Mucosa of stomach (tissue), 1 donor: ENCODE results near the gene SLC16A4.
"Not testable (repeated sequence)": the region's sequence is repeated elsewhere in the genome, so short reads cannot be mapped to it uniquely, and the experiment has no call there.

ENCODE experiments used
- H3K27me3 ChIP-seq: one replicate; pipeline ENCODE4 v1.7.0; 2013; ENCODE audit warnings: mild to moderate bottlenecking, low read length; ENCODE audit not compliant: control insufficient read depth, insufficient read depth
- H3K36me3 ChIP-seq: one replicate; pipeline ENCODE4 v1.7.0; 2013; ENCODE audit warnings: low read length; ENCODE audit not compliant: control insufficient read depth, insufficient read depth
- H3K4me1 ChIP-seq: one replicate; pipeline ENCODE4 v1.7.0; 2013; ENCODE audit warnings: mild to moderate bottlenecking, low read length; ENCODE audit not compliant: control insufficient read depth, insufficient read depth
- H3K4me3 ChIP-seq: one replicate; pipeline ENCODE4 v1.7.0; 2013; ENCODE audit warnings: low read length
- H3K9ac ChIP-seq: one replicate; pipeline ENCODE4 v1.7.0; 2013; ENCODE audit warnings: mild to moderate bottlenecking, low read length, moderate library complexity
- H3K9me3 ChIP-seq: one replicate; pipeline ENCODE4 v1.7.0; 2013; ENCODE audit warnings: mild to moderate bottlenecking, low read length, moderate library complexity; ENCODE audit not compliant: control insufficient read depth
- donor health status: Pancreatic carcinoma.

Gene SLC16A4

DNA sequence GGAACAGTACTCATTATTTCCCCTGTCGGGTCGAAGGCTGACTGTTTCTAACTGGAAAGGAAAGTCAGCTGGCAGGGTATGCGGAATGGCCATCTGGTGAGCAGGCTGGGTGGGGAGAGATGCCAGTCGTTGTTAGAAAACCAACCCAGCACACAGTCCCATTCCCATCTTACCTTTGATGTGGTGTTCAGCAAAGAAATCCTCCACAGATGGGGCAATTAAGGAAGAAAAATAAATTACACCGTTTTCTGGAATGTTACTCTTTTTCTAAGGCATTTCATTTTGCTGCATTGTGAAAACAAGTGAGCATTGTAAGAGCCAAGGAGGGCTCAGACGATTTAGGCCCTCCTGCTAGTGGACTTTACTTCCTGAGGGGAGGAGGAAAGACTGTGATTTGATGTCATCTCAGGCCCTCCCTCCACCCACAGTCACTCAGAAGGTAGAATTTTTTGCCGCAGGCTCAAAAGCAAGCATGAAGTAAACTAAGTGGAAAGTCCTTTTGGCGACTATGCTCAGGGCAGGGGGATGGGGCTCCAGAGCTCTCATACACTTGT is at the start of gene SLC16A4:
Gene SLC16A4, minus strand, starts transcription at position 335 of the 554 bp plus-strand sequence. CDS start 1,703 bp downstream, outside the sequence.
- Histone ChIP-seq H3K36me3 (no peaks in the 10 kb centered on the region), H3K27me3 (no peaks in the 10 kb centered on the region), H3K4me3 (no peak within 1 kb of the TSS), H3K9ac (no peak within 1 kb of the TSS), H3K9me3 (no peaks in the 10 kb centered on the region), H3K4me1 (peaks cover 11% of the 10 kb centered on the region)

- H3K36me3 ChIP-seq, H3K9ac ChIP-seq, H3K4me3 ChIP-seq, H3K9me3 ChIP-seq: not testable (repeated sequence)
- H3K27me3 ChIP-seq: peaks cover 29% of the 10 kb centered on the region
- peaks cover 28% of the 10 kb centered on the region for H3K4me1 ChIP-seq
Measured at GRCh38 chr1:110439873-110440272, 49.0 kb upstream of the SLC16A4 start.

DNA sequence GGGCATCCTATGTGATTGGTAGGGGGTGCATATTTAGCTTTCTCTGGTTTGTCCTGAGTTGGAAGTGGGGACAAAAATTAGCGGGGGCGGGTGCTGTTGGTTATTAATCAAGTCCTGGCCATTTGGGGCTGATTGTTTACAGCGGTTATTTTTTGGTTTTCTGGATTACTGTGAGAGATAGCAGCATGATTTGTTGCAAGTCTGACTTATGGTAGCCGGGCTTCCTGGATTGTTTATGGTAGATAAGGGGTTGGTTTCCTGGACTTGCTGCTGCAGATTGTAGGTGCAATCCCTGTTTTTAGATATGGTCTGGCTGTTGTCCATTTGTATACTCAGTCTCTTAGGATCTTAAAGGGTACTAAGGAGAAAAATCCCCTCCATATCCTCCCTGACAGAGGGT is 48.1 kb upstream of the SLC16A4 start:
- peaks cover 28% of the 10 kb centered on the region for H3K4me1 ChIP-seq
- no peak overlapping the region for H3K4me3 ChIP-seq
- peaks cover 33% of the 10 kb centered on the region for H3K27me3 ChIP-seq
- no peaks in the 10 kb centered on the region for H3K36me3 ChIP-seq
- no peak overlapping the region for H3K9ac ChIP-seq
- no peaks in the 10 kb centered on the region for H3K9me3 ChIP-seq

- H3K9me3 ChIP-seq, H3K36me3 ChIP-seq, H3K9ac ChIP-seq, H3K4me3 ChIP-seq: not testable (repeated sequence)
- Histone ChIP-seq H3K4me1 (peaks cover 28% of the 10 kb centered on the region), H3K27me3 (peaks cover 38% of the 10 kb centered on the region)
Measured at GRCh38 chr1:110437645-110438299, 46.9 kb upstream of the SLC16A4 start.

DNA sequence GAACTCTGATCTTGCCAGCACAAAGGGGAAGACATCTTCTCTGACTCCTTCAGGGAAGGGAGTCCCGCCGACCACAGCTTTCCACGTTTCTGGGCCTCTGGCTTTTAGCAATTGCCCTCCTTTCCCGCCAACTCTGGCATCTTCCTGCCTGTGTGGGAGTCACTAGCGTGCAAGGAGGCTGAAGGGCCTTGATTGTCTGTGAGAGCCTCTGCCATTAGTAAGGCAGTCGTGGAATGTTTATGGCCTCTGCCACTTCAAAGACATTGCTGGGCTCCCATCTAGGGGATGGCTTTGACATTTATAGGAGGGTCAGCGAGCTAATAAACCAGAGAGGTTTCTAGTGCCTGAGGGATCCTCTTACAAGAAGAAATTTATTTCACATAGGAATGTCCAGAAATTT is 45.8 kb upstream of the SLC16A4 start:
- H3K27me3 ChIP-seq: peaks cover 40% of the 10 kb centered on the region
- H3K4me3 ChIP-seq: no peak overlapping the region
- no peak overlapping the region for H3K9ac ChIP-seq
- H3K36me3 ChIP-seq: no peaks in the 10 kb centered on the region
- peaks cover 20% of the 10 kb centered on the region for H3K4me1 ChIP-seq
- H3K9me3 ChIP-seq: no peaks in the 10 kb centered on the region

DNA sequence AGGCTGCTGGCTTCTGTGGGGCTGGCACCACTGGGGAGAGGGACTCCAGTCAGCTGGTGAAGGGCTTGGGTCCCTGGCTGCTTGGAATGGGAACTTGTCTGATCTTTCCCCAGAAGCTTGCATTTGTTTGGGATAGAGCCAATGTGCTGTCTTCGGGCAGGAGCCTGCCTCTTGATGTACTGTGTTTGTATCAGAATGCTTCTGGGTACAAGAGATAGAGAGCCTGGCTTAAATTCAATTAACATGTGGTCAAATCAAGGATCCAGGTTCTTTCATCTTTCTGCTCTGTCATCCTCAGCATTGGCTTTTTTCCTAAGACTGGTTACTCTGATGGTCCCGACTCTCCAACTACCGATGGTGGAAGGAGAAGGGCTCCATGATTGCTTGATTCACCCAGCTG is 44.1 kb upstream of the SLC16A4 start:
- peaks cover 6% of the 10 kb centered on the region for H3K4me1 ChIP-seq
- H3K36me3 ChIP-seq: no peaks in the 10 kb centered on the region
- H3K4me3 ChIP-seq: no peak overlapping the region
- no peak overlapping the region for H3K9ac ChIP-seq
- no peaks in the 10 kb centered on the region for H3K9me3 ChIP-seq
- H3K27me3 ChIP-seq: peaks cover 44% of the 10 kb centered on the region

DNA sequence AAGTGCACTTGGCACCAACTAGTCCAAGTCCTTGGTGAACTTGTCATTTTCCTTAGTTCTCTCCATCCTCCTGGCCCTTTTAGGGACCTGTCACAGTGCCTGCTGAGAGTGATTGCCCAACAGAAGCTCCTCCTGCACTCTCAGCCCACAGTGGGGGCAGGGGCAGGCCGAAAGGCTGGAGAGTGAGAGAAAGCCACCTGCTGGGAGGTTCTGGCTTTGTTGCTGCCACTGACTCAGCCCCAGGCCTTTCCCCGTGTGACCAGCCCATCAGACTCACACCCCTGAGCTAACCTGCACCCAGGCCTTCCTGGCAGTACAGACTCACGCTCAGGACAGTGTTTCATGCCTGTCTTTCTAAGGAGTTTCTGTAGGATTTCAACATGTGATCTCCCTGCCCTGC is 43.0 kb upstream of the SLC16A4 start:
- Histone ChIP-seq H3K36me3 (no peaks in the 10 kb centered on the region), H3K4me3 (no peak overlapping the region), H3K4me1 (peaks cover 3% of the 10 kb centered on the region), H3K27me3 (peaks cover 48% of the 10 kb centered on the region), H3K9me3 (no peaks in the 10 kb centered on the region), H3K9ac (no peak overlapping the region)

DNA sequence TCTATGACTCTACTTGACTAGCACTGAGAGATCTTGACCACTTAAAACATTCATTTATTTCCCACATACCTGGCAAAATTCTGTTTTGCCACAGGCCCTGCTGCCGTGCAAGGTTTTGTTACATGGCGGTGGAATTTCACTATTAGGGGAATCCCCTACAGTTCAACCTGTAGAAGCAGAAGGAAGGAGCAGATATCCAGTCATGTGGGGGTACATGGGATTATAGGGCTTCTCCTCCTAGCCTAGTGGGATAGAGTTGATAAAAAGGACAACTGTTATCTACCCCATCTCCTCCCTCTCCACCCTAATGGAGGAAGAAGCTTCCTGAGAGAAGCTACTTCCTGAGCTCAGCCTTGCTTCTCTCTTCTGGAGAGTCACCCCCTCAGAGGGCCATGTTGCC is 42.4 kb upstream of the SLC16A4 start:
- Histone ChIP-seq H3K27me3 (peaks cover 48% of the 10 kb centered on the region), H3K36me3 (no peaks in the 10 kb centered on the region), H3K4me3 (no peak overlapping the region), H3K9ac (no peak overlapping the region), H3K9me3 (no peaks in the 10 kb centered on the region), H3K4me1 (no peaks in the 10 kb centered on the region)

DNA sequence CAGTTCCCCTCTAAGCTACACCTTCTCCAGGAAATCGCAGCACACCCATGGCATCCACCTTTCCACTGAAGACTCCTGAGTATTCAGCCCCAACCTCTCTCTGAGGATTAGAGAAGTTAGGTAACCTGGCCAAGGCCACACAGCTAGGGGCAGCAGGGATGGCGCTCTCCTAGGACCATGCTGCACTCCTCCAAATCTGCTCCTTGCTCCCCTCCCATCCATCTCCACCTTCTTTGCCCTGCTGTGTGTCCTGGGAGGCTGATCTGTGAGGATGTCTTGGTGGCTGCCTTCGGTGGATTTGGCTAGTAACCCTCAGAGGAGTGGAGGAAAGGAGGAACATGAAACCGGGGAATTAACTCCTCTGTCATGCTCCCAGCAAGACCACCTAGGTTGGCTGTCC is 40.1 kb upstream of the SLC16A4 start:
- H3K36me3 ChIP-seq: no peaks in the 10 kb centered on the region
- no peaks in the 10 kb centered on the region for H3K4me1 ChIP-seq
- no peak overlapping the region for H3K4me3 ChIP-seq
- no peak overlapping the region for H3K9ac ChIP-seq
- no peaks in the 10 kb centered on the region for H3K9me3 ChIP-seq
- H3K27me3 ChIP-seq: peaks cover 35% of the 10 kb centered on the region

DNA sequence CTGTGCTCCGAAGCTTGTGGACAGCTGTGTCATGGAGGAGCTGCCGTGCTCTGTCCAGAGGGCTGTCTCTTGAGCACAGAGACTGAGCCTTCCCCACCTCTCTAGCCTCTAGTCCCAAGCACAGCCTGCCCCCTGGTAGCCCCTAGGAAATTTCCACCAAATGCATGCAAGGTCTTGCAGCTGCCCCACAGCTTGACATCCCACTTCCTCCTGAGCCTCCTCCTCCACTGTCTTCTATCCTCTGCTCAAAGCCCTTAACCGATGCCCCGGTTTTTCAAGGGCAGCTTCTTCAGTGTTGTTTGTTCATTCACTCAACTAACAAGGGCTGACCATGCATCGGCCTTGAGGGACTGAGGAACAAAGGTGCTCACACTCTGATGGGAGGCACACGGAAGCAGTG is 39.5 kb upstream of the SLC16A4 start:
- H3K27me3 ChIP-seq: peaks cover 33% of the 10 kb centered on the region
- H3K4me1 ChIP-seq: no peaks in the 10 kb centered on the region
- H3K4me3 ChIP-seq: no peak overlapping the region
- H3K9ac ChIP-seq: no peak overlapping the region
- H3K36me3 ChIP-seq: no peaks in the 10 kb centered on the region
- H3K9me3 ChIP-seq: no peaks in the 10 kb centered on the region

DNA sequence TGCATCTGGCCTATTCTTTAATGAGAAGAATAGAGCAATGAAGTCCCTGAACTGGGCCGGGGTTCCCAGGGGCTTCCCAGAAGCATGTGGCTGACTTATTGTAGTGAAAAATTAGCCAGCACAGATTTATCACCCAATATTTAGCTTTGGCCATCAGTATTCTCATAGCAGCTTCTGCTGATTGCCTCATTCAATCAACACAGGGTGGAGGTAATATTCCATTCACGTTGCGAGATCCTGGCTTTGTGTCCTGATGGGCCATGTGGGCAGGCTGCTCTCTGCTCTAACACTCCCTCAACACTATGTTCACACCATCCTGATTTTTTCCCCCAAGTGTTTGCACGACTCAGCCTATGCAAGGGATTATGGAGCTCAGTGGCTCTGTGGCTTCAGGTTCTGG is 38.1 kb upstream of the SLC16A4 start:
- no peaks in the 10 kb centered on the region for H3K4me1 ChIP-seq
- no peaks in the 10 kb centered on the region for H3K36me3 ChIP-seq
- no peaks in the 10 kb centered on the region for H3K9me3 ChIP-seq

GRCh38 chr1:110426854-110427253 is 36.0 kb upstream of the SLC16A4 start:
- H3K9me3 ChIP-seq: no peaks in the 10 kb centered on the region
- H3K4me1 ChIP-seq: no peaks in the 10 kb centered on the region
- no peak overlapping the region for H3K4me3 ChIP-seq
- H3K27me3 ChIP-seq: peaks cover 23% of the 10 kb centered on the region
- H3K36me3 ChIP-seq: no peaks in the 10 kb centered on the region
- no peak overlapping the region for H3K9ac ChIP-seq

More for the DNA sequence above, 38.1 kb upstream of the SLC16A4 start:
- Histone ChIP-seq H3K27me3 (peaks cover 28% of the 10 kb centered on the region), H3K4me3 (no peak overlapping the region), H3K9ac (no peak overlapping the region)
